Chondrocyte (in vitro differentiated cells): Measurements from ENCODE around the gene PKDREJ. TPM values are rescaled to one million over a fixed set of nuclear protein-coding genes. Genes with fewer than 3 reads are reported as not detected.

Source experiments
- DNase-seq: peaks from one replicate; pipeline ENCODE4 v3.0.0; 2021; ENCODE audit warnings: mixed read lengths, low spot score
- H3K27ac Mint-ChIP-seq: one replicate; pipeline ENCODE4 v1.8.0; 2021; ENCODE audit warnings: mild to moderate bottlenecking, moderate library complexity, mixed read lengths; ENCODE audit not compliant: unreplicated experiment
- H3K27me3 Mint-ChIP-seq: 2 replicates; pipeline ENCODE4 v1.8.0; 2021; ENCODE audit warnings: low read depth, mixed read lengths
- H3K36me3 Mint-ChIP-seq: 2 replicates; pipeline ENCODE4 v1.8.0; 2021; ENCODE audit warnings: low read depth, mixed read lengths
- H3K4me1 Mint-ChIP-seq: 2 replicates; pipeline ENCODE4 v1.8.0; 2021; ENCODE audit warnings: low read depth, mild to moderate bottlenecking, mixed read lengths
- H3K4me3 Mint-ChIP-seq: one replicate; pipeline ENCODE4 v1.8.0; 2021; ENCODE audit warnings: mild to moderate bottlenecking, moderate library complexity, mixed read lengths; ENCODE audit not compliant: unreplicated experiment
- H3K9me3 Mint-ChIP-seq: 2 replicates; pipeline ENCODE4 v1.8.0; 2021; ENCODE audit warnings: low read depth, mixed read lengths
- total RNA-seq: library from RNA; stranded (reverse); gene quantifications from 3 replicates; pipeline ENCODE4 v1.2.1, GENCODE V29; 2021
- TF ChIP-seq, protein P1 (sequence below): fragments of 200-600 bp; sonication (generic); IDR thresholded peaks from 2 replicates; pipeline ENCODE4 v1.5.0; 2021; ENCODE audit warnings: antibody characterized with exemption, mild to moderate bottlenecking, moderate library complexity

Gene PKDREJ
- total RNA-seq, 1 donor from 2014 or later = 0.07 TPM

DNA sequence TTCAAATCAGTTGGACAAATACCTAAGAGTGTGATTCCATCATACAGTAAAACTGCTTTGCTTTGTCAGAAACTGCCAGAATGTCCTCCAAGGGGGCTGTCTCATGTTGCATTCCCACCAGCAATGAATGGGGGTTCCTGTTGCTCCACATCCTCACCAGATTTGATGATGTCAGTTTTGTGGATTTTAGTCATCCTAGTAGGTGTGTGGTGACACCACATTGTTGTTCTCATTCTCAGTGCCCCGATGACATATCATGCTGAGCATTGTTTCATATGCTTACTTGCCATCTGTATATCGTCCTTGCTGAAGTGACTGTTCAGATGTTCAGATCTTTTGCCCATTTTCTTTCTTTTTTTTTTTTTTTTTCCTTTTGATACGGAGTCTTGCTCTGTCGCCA, 50.1 kb downstream of the PKDREJ start:
- Mint-ChIP-seq H3K36me3 (peaks cover 58% of the 10 kb centered on the region), H3K27me3 (no peaks in the 10 kb centered on the region), H3K9me3 (peaks cover 17% of the 10 kb centered on the region), H3K4me1 (no peaks in the 10 kb centered on the region), H3K4me3 (no peak overlapping the region), H3K27ac (no peak overlapping the region)
- TF ChIP-seq, protein P1, sequence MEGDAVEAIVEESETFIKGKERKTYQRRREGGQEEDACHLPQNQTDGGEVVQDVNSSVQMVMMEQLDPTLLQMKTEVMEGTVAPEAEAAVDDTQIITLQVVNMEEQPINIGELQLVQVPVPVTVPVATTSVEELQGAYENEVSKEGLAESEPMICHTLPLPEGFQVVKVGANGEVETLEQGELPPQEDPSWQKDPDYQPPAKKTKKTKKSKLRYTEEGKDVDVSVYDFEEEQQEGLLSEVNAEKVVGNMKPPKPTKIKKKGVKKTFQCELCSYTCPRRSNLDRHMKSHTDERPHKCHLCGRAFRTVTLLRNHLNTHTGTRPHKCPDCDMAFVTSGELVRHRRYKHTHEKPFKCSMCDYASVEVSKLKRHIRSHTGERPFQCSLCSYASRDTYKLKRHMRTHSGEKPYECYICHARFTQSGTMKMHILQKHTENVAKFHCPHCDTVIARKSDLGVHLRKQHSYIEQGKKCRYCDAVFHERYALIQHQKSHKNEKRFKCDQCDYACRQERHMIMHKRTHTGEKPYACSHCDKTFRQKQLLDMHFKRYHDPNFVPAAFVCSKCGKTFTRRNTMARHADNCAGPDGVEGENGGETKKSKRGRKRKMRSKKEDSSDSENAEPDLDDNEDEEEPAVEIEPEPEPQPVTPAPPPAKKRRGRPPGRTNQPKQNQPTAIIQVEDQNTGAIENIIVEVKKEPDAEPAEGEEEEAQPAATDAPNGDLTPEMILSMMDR = no peak
- DNase-seq = no peak

DNA sequence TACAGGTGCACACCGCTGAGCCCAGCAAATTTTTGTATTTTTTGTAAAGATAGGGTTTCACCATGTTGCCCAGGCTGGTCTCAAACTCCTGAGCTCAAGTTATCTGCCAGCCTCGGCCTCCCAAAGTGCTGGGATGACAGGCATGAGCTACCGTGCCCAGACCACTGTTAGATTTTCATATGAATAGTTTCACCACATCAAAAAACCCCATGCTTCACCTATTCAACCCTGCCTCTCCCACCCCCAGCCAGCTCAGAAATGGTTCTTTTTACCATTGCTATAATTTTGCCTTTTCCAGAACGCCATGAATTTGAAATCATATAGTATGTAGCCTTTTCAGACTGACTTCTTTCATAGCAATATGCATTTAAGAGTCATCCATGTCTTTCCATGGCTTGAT, 50.9 kb downstream of the PKDREJ start:
- no peaks in the 10 kb centered on the region for H3K27me3 Mint-ChIP-seq
- TF ChIP-seq, protein P1 = no peak
- no peak overlapping the region for H3K27ac Mint-ChIP-seq
- H3K4me3 Mint-ChIP-seq = no peak overlapping the region
- H3K9me3 Mint-ChIP-seq = peaks cover 17% of the 10 kb centered on the region
- H3K4me1 Mint-ChIP-seq = no peaks in the 10 kb centered on the region
- DNase-seq = no peak
- peaks cover 57% of the 10 kb centered on the region for H3K36me3 Mint-ChIP-seq

DNA sequence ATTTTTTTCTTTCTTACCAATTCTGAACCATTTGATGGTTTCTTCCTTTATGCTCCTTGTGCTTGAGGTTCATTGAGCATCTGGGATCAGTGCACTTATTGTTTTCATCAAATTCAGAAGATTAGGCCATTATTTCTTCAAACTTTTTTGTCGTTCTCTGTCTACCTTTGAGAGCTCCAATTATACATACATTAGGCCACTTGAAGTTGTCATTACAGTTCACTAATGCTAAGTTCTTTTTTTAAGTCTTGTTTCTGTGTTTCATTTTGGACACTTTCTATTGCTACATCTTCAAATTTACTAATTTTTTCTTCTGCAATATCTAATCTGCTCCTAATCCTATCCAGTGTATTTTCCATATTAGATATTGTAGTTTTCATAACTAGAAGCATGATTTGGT, 53.9 kb downstream of the PKDREJ start:
- no peak overlapping the region for H3K4me3 Mint-ChIP-seq
- peaks cover 17% of the 10 kb centered on the region for H3K9me3 Mint-ChIP-seq
- H3K27ac Mint-ChIP-seq = no peak overlapping the region
- H3K27me3 Mint-ChIP-seq = no peaks in the 10 kb centered on the region
- H3K36me3 Mint-ChIP-seq = peaks cover 46% of the 10 kb centered on the region
- H3K4me1 Mint-ChIP-seq = no peaks in the 10 kb centered on the region
- TF ChIP-seq, protein P1 = no peak
- no peak for DNase-seq

Other genes with a start within 250 kb of the PKDREJ start
- 16.0 to 19.2 TPM (median 17.8 TPM) in 3 replicates for gene PPARA, start 112.8 kb downstream of the PKDREJ start, total RNA-seq
- 7.7 to 11.2 TPM (median 9.9 TPM) in 3 replicates for gene CDPF1, start 13.1 kb downstream of the PKDREJ start, total RNA-seq
- 13.8 to 19.6 TPM (median 16.5 TPM) in 3 replicates for gene TTC38, start 4.7 kb upstream of the PKDREJ start, total RNA-seq
- 7.2 to 8.2 TPM (median 7.3 TPM) in 3 replicates for gene GTSE1, start 33.5 kb upstream of the PKDREJ start, total RNA-seq
- 26.5 to 39.2 TPM (median 27.3 TPM) in 3 replicates for gene TRMU, start 72.4 kb upstream of the PKDREJ start, total RNA-seq